Measurements from ENCODE around the gene ANGPTL8. TPM values are rescaled to one million over a fixed set of nuclear protein-coding genes. Genes with fewer than 3 reads are reported as not detected.

Gene ANGPTL8
- polyA plus RNA-seq, 1 experiment, result not detected

DNA sequence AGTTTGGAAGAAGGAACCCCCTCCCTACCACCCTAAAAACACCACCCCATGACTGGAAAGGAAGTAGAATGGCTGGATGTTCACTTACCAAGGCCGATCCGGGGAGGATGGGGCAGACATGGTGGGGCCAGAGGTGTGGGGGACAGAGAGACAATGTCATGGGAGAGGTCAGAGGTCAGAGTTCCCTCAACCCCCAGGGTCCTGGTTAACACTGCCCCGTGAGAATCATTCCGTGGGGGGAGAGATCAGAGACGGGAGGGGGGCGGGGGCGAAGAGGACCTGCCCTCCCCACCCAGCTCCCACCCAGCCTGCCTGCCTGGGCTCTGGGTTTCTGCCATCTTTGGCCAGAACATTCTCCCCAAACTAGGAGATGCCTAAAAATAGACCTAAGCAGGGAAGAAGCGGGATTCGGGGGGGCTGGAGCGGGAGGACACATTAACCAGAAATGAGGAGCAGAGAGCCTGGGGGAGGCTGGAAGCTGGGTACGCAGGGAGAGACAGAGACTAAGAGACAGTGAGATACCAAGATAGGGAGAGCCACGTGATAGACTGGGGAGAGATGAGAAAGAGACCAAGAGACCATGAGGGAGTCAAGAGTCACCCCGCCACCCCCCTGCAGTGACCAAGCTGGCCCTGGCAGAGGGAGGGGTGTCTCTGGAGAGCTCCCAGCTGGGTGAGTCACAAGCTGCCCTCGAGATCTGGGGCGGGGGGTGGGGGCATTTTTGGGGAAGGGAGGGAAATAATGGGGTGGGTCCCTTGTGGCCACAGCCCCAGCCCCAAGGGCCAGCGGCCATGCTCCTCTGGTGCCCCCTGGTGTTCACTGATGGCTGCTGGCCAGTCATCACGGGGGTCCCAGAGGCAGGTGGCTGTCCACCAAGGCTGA lies 36.0 kb upstream of the ANGPTL8 start:
- Histone ChIP-seq H3K9me3 (ENCODE audit: control insufficient read depth, insufficient read depth, low read length) (no peaks in the 10 kb centered on the region), H3K27ac (ENCODE audit: low read depth, low read length) (peak overlapping the region; percentile 73), H3K27me3 (ENCODE audit: control insufficient read depth, insufficient read depth, low read length) (no peaks in the 10 kb centered on the region), H3K4me3 (ENCODE audit: low read depth, low read length) (no peak overlapping the region)
- POLR2A ChIA-PET, result no interaction called here
- peak; percentile 30 for DNase-seq (ENCODE audit: low read depth, low spot score)
- TF ChIP-seq, protein P1, sequence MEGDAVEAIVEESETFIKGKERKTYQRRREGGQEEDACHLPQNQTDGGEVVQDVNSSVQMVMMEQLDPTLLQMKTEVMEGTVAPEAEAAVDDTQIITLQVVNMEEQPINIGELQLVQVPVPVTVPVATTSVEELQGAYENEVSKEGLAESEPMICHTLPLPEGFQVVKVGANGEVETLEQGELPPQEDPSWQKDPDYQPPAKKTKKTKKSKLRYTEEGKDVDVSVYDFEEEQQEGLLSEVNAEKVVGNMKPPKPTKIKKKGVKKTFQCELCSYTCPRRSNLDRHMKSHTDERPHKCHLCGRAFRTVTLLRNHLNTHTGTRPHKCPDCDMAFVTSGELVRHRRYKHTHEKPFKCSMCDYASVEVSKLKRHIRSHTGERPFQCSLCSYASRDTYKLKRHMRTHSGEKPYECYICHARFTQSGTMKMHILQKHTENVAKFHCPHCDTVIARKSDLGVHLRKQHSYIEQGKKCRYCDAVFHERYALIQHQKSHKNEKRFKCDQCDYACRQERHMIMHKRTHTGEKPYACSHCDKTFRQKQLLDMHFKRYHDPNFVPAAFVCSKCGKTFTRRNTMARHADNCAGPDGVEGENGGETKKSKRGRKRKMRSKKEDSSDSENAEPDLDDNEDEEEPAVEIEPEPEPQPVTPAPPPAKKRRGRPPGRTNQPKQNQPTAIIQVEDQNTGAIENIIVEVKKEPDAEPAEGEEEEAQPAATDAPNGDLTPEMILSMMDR (IDR thresholded peaks at IDR 0.05; ENCODE audit: low read depth, low read length), result peak; percentile 87
- CTCF ChIA-PET, result interaction anchor here (0.5 to 2.3 kb wide), 13 partner anchors 11 to 313 kb away, joined by 3 to 49 read pairs (median 4); no protein-coding TSS in a partner anchor

GRCh38 chr19:11204076-11204602 lies 35.3 kb upstream of the ANGPTL8 start:
- H3K9me3 ChIP-seq (ENCODE audit: control insufficient read depth, insufficient read depth, low read length), result no peaks in the 10 kb centered on the region
- POLR2A ChIA-PET, result interaction anchor here (0.5 kb wide), 1 partner anchor 39 kb away, joined by 3 read pairs; no protein-coding TSS in a partner anchor
- TF ChIP-seq, protein P1 (IDR thresholded peaks at IDR 0.05; ENCODE audit: low read depth, low read length), result no peak
- H3K27me3 ChIP-seq (ENCODE audit: control insufficient read depth, insufficient read depth, low read length), result no peaks in the 10 kb centered on the region
- CTCF ChIA-PET, result interaction anchor here (0.8 to 2.3 kb wide), 7 partner anchors 12 to 168 kb away, joined by 3 to 49 read pairs (median 7); no protein-coding TSS in a partner anchor
- H3K27ac ChIP-seq (ENCODE audit: low read depth, low read length), result peak overlapping the region; percentile 31
- no peak overlapping the region for H3K4me3 ChIP-seq (ENCODE audit: low read depth, low read length)
- DNase-seq (ENCODE audit: low read depth, low spot score), result no peak

DNA sequence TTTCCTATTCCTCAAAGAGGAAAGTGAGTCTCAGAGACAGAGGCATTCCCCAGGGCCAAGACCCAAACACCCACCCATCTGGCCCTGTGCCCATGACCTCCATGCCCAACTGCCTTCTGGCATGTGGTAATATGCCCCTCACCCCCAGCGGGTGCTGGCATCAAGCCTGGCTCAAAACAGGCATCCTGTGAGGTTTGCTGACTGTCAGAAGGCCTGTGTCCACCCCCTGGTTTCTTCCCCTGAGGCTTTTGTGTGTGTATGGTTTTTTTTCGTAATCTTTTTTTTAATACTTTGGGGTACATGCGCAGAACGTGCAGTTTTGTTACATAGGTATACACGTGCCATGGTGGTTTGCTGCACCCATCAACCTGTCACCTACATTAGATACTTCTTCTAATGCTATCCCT lies 34.5 kb upstream of the ANGPTL8 start:
- Histone ChIP-seq H3K9me3 (ENCODE audit: control insufficient read depth, insufficient read depth, low read length) (no peaks in the 10 kb centered on the region), H3K27ac (ENCODE audit: low read depth, low read length) (no peak overlapping the region), H3K4me3 (ENCODE audit: low read depth, low read length) (no peak overlapping the region), H3K27me3 (ENCODE audit: control insufficient read depth, insufficient read depth, low read length) (no peaks in the 10 kb centered on the region)
- CTCF ChIA-PET, result interaction anchor here (0.6 to 2.9 kb wide), 7 partner anchors 51 to 79 kb away, joined by 3 to 49 read pairs (median 5); no protein-coding TSS in a partner anchor
- TF ChIP-seq, protein P1 (IDR thresholded peaks at IDR 0.05; ENCODE audit: low read depth, low read length), result no peak
- POLR2A ChIA-PET, result interaction anchor here (0.7 kb wide), 1 partner anchor 15 kb away, joined by 4 read pairs; no protein-coding TSS in a partner anchor
- DNase-seq (ENCODE audit: low read depth, low spot score), result no peak

DNA sequence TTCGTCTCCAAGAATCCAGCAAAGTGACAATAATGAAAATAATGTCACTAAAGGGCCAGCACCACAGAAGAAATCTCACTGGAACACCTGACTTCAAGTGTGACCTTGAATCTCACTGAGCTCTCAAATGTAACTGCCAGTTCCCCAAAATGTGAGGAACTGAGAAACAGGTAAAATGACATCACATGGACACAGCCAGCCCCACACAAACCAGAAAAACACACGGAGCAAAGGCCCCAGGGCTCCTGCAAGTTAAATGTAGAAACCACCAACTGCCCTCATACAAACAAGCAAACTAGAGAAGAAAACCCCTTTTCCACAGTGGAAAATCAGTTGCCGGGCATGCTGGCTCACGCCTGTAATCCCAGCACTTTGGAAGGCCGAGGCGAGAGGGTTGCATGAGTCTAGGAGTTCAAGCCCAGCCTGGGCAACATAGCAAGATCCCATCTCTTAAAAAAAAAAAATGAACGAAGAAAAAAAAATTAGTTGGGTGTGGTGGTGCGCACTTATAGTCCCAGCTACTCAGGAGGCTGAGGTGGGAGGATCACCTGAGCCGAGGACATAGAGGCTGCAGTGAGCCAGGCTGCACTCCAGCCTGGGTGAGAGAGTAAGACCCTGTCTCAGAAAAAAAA lies 33.4 kb upstream of the ANGPTL8 start:
- CTCF ChIA-PET, result interaction anchor here (0.6 to 2.9 kb wide), 5 partner anchors 52 to 80 kb away, joined by 3 to 16 read pairs (median 5); no protein-coding TSS in a partner anchor
- POLR2A ChIA-PET, result no interaction called here
- H3K27ac ChIP-seq (ENCODE audit: low read depth, low read length), result no peak overlapping the region
- TF ChIP-seq, protein P1 (IDR thresholded peaks at IDR 0.05; ENCODE audit: low read depth, low read length), result no peak
- H3K9me3 ChIP-seq (ENCODE audit: control insufficient read depth, insufficient read depth, low read length), result no peaks in the 10 kb centered on the region
- no peak overlapping the region for H3K4me3 ChIP-seq (ENCODE audit: low read depth, low read length)
- no peaks in the 10 kb centered on the region for H3K27me3 ChIP-seq (ENCODE audit: control insufficient read depth, insufficient read depth, low read length)
- no peak for DNase-seq (ENCODE audit: low read depth, low spot score)
